Bronchial epithelial cell (primary cell): ENCODE data around the gene TRAF3IP3. TPM values are rescaled to one million over a fixed set of nuclear protein-coding genes. Genes with fewer than 3 reads are reported as not detected.
A peak's percentile ranks its signal among the peaks of the same experiment; 100 is the strongest.

Source experiments
- DNase-seq: peaks from one replicate; pipeline ENCODE4 v3.0.0-alpha.2; 2010; ENCODE audit warnings: low read depth
- FAIRE-seq: peaks from 2 replicates; lab custom pipeline; 2011; peaks lifted over from hg19 to GRCh38; lab: Jason Lieb, UNC
- H3K27me3 ChIP-seq: 2 replicates; pipeline ENCODE4 v1.5.1; 2011; ENCODE audit warnings: low read length; ENCODE audit not compliant: control insufficient read depth, insufficient read depth
- H3K36me3 ChIP-seq: 2 replicates; pipeline ENCODE4 v1.5.1; 2011; ENCODE audit warnings: low read length; ENCODE audit not compliant: control insufficient read depth, insufficient read depth
- H3K4me3 ChIP-seq: 2 replicates; pipeline ENCODE4 v1.5.1; 2011; ENCODE audit warnings: mild to moderate bottlenecking, low read depth, low read length, control low read depth
- total RNA-seq: library from RNA; depleted of rRNA; stranded (reverse); fragments of >200 nt; gene quantifications from 2 replicates; pipeline ENCODE4 v1.2.1, GENCODE V29; 2014
- TF ChIP-seq, protein P1 (sequence below): IDR thresholded peaks from 2 replicates; pipeline ENCODE4 v1.5.1; 2011; ENCODE audit warnings: mild to moderate bottlenecking, moderate library complexity, low read length, control low read depth, inconsistent platforms; ENCODE audit not compliant: insufficient read depth, severe bottlenecking

TRAF3IP3 gene
- total RNA-seq, 1 donor from 2014 or later, result not detected

DNA sequence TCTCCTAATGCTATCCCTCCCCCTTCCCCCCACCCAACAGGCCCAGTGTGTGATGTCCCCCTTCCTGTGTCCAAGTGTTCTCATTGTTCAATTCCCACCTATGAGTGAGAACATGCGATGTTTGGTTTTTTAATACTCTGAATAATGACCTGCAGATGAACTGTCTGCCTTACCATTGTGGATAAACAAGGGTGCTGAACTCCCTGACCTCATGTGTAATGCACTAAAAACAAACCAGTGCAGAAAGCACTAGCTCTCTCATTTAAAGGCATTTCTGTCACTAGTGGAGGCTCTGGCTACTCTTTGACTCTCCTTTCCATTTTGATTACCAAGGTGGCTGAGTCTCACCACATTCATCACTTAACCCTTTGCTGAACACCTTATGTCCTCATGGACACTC, 23.1 kb upstream of the TRAF3IP3 start:
- no peaks in the 10 kb centered on the region for H3K27me3 ChIP-seq
- no peak for FAIRE-seq
- no peaks in the 10 kb centered on the region for H3K36me3 ChIP-seq
- DNase-seq, result no peak
- no peak overlapping the region for H3K4me3 ChIP-seq
- TF ChIP-seq, protein P1, sequence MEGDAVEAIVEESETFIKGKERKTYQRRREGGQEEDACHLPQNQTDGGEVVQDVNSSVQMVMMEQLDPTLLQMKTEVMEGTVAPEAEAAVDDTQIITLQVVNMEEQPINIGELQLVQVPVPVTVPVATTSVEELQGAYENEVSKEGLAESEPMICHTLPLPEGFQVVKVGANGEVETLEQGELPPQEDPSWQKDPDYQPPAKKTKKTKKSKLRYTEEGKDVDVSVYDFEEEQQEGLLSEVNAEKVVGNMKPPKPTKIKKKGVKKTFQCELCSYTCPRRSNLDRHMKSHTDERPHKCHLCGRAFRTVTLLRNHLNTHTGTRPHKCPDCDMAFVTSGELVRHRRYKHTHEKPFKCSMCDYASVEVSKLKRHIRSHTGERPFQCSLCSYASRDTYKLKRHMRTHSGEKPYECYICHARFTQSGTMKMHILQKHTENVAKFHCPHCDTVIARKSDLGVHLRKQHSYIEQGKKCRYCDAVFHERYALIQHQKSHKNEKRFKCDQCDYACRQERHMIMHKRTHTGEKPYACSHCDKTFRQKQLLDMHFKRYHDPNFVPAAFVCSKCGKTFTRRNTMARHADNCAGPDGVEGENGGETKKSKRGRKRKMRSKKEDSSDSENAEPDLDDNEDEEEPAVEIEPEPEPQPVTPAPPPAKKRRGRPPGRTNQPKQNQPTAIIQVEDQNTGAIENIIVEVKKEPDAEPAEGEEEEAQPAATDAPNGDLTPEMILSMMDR, result no peak

DNA sequence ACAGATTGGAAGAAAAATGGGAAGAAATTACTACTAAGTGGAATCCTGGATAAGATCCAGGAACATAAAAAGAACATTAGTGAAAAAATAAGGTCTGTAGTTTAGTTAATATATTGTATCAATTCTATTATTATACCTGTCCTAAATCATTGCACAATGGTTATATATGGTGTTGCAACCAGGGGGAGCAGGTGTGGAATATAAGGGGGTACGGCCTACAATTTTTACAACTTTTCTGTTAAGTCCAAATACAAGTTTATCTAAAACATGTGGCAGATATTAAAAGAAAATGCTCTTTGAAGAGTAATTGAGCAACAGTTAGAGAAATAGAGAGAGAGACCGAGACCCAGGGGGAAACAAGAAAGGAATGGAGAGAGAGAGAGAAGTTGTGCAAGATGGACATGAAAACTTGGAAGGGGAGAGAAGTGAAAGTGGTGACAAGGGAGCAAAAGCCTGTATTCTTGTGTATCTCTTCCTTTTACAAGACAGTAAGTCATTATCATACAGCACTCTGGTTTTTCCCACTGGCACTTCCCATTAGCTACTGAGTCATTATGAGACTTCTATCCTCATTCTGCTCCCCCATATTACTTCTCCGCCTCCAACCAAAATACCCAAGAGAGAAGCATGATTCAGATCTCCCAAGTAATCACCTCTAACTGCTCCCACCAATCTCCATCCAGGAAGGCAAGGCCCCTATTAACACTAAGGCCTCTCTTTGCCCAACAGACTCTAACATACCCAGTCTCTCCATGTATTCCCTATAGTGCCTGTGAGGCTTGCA, 22.3 kb upstream of the TRAF3IP3 start:
- TF ChIP-seq, protein P1, result no peak
- Histone ChIP-seq H3K4me3 (no peak overlapping the region), H3K36me3 (no peaks in the 10 kb centered on the region), H3K27me3 (no peaks in the 10 kb centered on the region)
- DNase-seq, result peak; percentile 51
- no peak for FAIRE-seq

DNA sequence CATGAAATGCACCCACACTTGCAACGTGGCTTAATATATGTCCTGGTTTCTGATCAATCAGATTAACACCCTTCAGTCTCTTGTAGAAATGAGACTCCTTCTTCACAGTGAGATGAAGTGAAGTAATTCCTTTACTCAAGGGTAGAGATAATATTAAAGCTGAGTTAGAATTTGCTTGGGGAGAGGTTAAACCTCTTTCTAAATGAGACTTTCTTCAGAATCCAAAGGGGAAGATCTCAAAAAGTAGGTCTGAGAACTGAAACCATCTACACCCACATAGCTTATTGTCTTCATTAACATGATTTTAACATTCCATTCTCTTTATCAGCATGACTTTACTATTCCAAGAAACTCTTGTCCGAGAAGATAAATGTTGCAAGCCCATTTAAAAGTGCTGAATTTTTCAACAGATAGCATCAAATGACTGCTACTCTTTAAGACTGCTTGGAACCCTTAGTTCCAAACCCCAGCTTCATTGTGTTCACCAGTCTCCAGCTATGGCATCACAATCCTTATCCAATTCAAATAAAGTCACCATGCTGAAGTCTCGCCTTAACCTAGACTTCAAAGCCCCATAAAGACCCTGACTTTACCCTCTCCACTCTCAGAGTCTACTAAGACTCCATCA, 19.2 kb upstream of the TRAF3IP3 start:
- DNase-seq, result no peak
- TF ChIP-seq, protein P1, result no peak
- Histone ChIP-seq H3K36me3 (no peaks in the 10 kb centered on the region), H3K4me3 (no peak overlapping the region), H3K27me3 (no peaks in the 10 kb centered on the region)
- FAIRE-seq, result no peak

DNA sequence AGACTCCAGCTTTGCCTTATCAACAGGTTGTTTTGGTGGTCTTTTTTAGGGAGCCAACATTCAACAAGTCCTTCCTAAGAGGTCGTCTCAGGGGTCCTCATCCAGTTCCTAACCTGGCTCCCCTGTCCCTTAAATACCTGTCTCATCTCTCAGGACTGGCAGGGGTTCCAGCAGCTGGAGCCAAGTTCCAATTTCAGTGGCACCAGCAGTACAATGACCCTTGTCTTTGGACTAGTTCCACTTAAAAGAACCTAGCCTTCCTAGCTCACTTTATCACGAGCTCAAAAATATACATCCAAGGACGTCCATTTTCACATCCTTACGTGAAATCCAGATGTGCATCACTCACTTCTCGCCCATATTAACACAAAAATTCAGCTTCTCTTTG, 18.7 kb upstream of the TRAF3IP3 start:
- no peak for FAIRE-seq
- no peak overlapping the region for H3K4me3 ChIP-seq
- TF ChIP-seq, protein P1, result no peak

DNA sequence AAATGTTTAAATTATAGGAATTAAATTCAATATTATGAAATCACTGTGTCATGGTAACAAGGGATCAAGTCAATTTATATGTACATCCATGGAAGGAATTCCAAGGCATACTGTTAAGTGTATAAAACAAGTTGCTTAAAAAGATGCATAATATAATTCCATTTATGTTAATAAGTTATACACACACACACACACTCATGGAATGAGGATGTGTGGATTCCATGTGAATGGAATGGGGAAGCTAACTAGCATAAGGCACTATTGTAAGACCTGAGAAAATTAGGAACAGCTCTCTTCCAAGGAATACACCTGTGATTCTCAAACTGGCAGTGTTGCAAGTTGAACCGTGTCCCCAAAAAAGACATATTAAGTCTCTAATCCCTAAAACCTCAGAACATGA, 17.6 kb upstream of the TRAF3IP3 start:
- no peaks in the 10 kb centered on the region for H3K27me3 ChIP-seq
- no peaks in the 10 kb centered on the region for H3K36me3 ChIP-seq
- H3K4me3 ChIP-seq, result no peak overlapping the region
- DNase-seq (peak; percentile 26), FAIRE-seq (no peak)
- TF ChIP-seq, protein P1, result no peak

More for the DNA sequence above, 18.7 kb upstream of the TRAF3IP3 start:
- no peak for DNase-seq
- Histone ChIP-seq H3K36me3 (no peaks in the 10 kb centered on the region), H3K27me3 (no peaks in the 10 kb centered on the region)

- Histone ChIP-seq H3K4me3 (no peak overlapping the region), H3K36me3 (no peaks in the 10 kb centered on the region), H3K27me3 (no peaks in the 10 kb centered on the region)
- no peak for FAIRE-seq
- no peak for DNase-seq
- TF ChIP-seq, protein P1, result no peak
These were observed 14.7 kb upstream of the TRAF3IP3 start for GRCh38 chr1:209741193-209741592.
